K562 (cell line): ENCODE results near the gene VDAC1. TPM values are rescaled to one million over a fixed set of nuclear protein-coding genes. Genes with fewer than 3 reads are reported as not detected.

Experiments
- ATAC-seq: fragments of 200-7000 bp; cut with Tn5 transposase; 3 replicates; pipeline ENCODE4 v1.9.1; 2020; ENCODE audit warnings: moderate library complexity
- BruUV-seq: library from RNA; stranded (reverse); fragments of 400-500 nt; replicated peaks from 2 replicates; lab custom pipeline; 2021; lab: Mats Ljungman, UMichigan
- CTCF ChIA-PET: fragments of 300-600 bp; formaldehyde crosslinking; extraction: SDS; loops from one replicate; lab custom pipeline; 2021; ENCODE audit warnings: low intra/inter-chr PET ratio; lab: Yijun Ruan, JAX
- POLR2A ChIA-PET: fragments of 300-600, 350-650 bp; sonication (Branson Sonifier 250); formaldehyde crosslinking; extraction: SDS; loops from one replicate; lab custom pipeline; 2021; ENCODE audit warnings: antibody characterized with exemption, inconsistent platforms; lab: Yijun Ruan, JAX
- DNase-seq, 4 experiments: peaks; one replicate each; pipeline versions ENCODE4 v3.0.0 to v3.0.0-alpha.2; 2011 to 2018; ENCODE audit warnings: low spot score in 3 of 4, mixed read lengths in 3 of 4; ENCODE audit errors: extremely low read depth in 1 of 4
- FAIRE-seq: peaks from 2 replicates; lab custom pipeline; 2011; peaks lifted over from hg19 to GRCh38; lab: Jason Lieb, UNC
- H2AFZ ChIP-seq: 2 replicates; pipeline ENCODE4 v1.6.0; 2011; ENCODE audit warnings: low read depth, low read length, control low read depth, inconsistent platforms
- H3K27ac ChIP-seq: fragments of 200-600 bp; 3 replicates; pipeline ENCODE4 v1.8.0; 2011; ENCODE audit warnings: low read depth, mild to moderate bottlenecking, control low read depth, inconsistent platforms, low read length, moderate library complexity, mixed read lengths; ENCODE audit errors: extremely low read depth
- H3K27me3 ChIP-seq, 2 experiments: fragments of 300-600 bp in 1 of 2; 2 replicates in 1 of 2; 3 replicates in 1 of 2; pipeline versions ENCODE4 v1.6.0 to v1.8.0; 2011; ENCODE audit warnings: inconsistent platforms in 2 of 2, low read length in 2 of 2, mild to moderate bottlenecking in 1 of 2, mixed read lengths in 1 of 2, moderate library complexity in 1 of 2; ENCODE audit not compliant: control insufficient read depth in 2 of 2, insufficient read depth in 2 of 2
- H3K36me3 ChIP-seq: fragments of 300-600 bp; 3 replicates; pipeline ENCODE4 v1.8.0; 2011; ENCODE audit warnings: mild to moderate bottlenecking, low read length, inconsistent platforms; ENCODE audit not compliant: control insufficient read depth, insufficient read depth
- H3K4me1 ChIP-seq, 2 experiments: fragments of 200-600 bp in 1 of 2; replicated peaks in 1 of 2; 2 replicates in 1 of 2; 3 replicates in 1 of 2; pipeline versions ENCODE4 v1.5.1 to v1.8.0; 2011; ENCODE audit warnings: inconsistent platforms in 2 of 2, low read length in 2 of 2, mild to moderate bottlenecking in 1 of 2, mixed read lengths in 1 of 2, moderate library complexity in 1 of 2; ENCODE audit not compliant: control insufficient read depth in 2 of 2, insufficient read depth in 2 of 2
- H3K4me2 ChIP-seq: 2 replicates; pipeline ENCODE4 v1.6.1; 2011; ENCODE audit warnings: low read length, control low read depth, inconsistent platforms, mixed read lengths; ENCODE audit not compliant: insufficient read depth
- H3K4me3 ChIP-seq: fragments of 200-600 bp; sonication (generic), shearing (Covaris generic); 2 replicates; pipeline ENCODE4 v1.5.1; 2016; ENCODE audit warnings: control low read depth, inconsistent platforms
- H3K79me2 ChIP-seq: fragments of 200-600 bp; 3 replicates; pipeline ENCODE4 v1.8.0; 2011; ENCODE audit warnings: low read length, inconsistent platforms; ENCODE audit not compliant: control insufficient read depth, insufficient read depth
- H3K9ac ChIP-seq, 2 experiments: 2 replicates each; pipeline versions ENCODE4 v1.6.0 to v1.6.1; 2011; ENCODE audit warnings: low read depth in 2 of 2, low read length in 2 of 2, control low read depth in 1 of 2, inconsistent platforms in 1 of 2, mild to moderate bottlenecking in 1 of 2, mixed read lengths in 1 of 2; ENCODE audit not compliant: insufficient read depth in 1 of 2
- H3K9me1 ChIP-seq: one replicate; pipeline ENCODE4 v1.6.0; 2011; ENCODE audit warnings: inconsistent platforms, mild to moderate bottlenecking, low read length, moderate library complexity; ENCODE audit not compliant: control insufficient read depth, insufficient read depth
- H3K9me3 ChIP-seq: replicated peaks from 2 replicates; pipeline ENCODE4 v1.5.1; 2011; ENCODE audit warnings: low read depth, low read length, inconsistent platforms; ENCODE audit not compliant: control insufficient read depth, insufficient read depth
- H4K20me1 ChIP-seq: replicated peaks from 2 replicates; pipeline ENCODE4 v1.6.1; 2011; ENCODE audit warnings: low read length, inconsistent platforms, mixed read lengths; ENCODE audit not compliant: control insufficient read depth, insufficient read depth
- KDM5B ChIP-seq: fragments of 200-600 bp; sonication (generic); IDR thresholded peaks from 2 replicates; pipeline ENCODE4 v1.6.1; 2012; ENCODE audit warnings: low read depth, mild to moderate bottlenecking, moderate library complexity, low read length, control low read depth, inconsistent platforms; ENCODE audit not compliant: insufficient replicate concordance
- RBFOX2 ChIP-seq: fragments of 200-400 bp; formaldehyde crosslinking; IDR thresholded peaks from 2 replicates; pipeline ENCODE4 v1.6.1; 2017; ENCODE audit warnings: low read depth, mild to moderate bottlenecking, low read length, moderate library complexity
- SUPT5H ChIP-seq: fragments of 450-650 bp; IDR thresholded peaks from 2 replicates; pipeline ENCODE4 v1.6.1; 2016
- ZNF347 ChIP-seq: fragments of 450-650 bp; formaldehyde crosslinking; IDR thresholded peaks from 2 replicates; pipeline ENCODE4 v1.4.0; 2020; ENCODE audit warnings: low read depth, mild to moderate bottlenecking, moderate library complexity
- WGBS: fragments of 100-300 bp; shearing (Covaris generic); methylation state at CpG from one replicate; pipeline ENCODE4 v1.1.6; 2016; ENCODE audit warnings: low coverage, mixed read lengths; ENCODE audit not compliant: insufficient coverage; ENCODE audit errors: missing lambda C conversion rate; 5-methylcytosine and 5-hydroxymethylcytosine counted together
- in situ Hi-C: fragments of 300-500 bp; cut with MboI; formaldehyde crosslinking; loops from 4 replicates; pipeline ENCODE4 v1.15.0; 2018; ENCODE audit warnings: inconsistent platforms, mixed read lengths
- intact Hi-C: fragments of 100-400 bp; cut with micrococcal nuclease; formaldehyde crosslinking; loops from 2 replicates; pipeline ENCODE4 v1.14.2; 2022
- polyA plus RNA-seq, 8 experiments: library from polyadenylated mRNA; depleted of rRNA in 4 of 8; stranded (reverse) in 5 of 8; unstranded in 3 of 8; fragments of >200 nt; fragmentation: Nextera tagmentation in 2 of 8; fragmentation: Illumina TruSeq in 1 of 8; extraction: Ambion mirVana in 2 of 8; extraction: Trizol in 1 of 8; gene quantifications; 2 replicates each; pipeline versions ENCODE4 v1.2.1 to v1.2.3, GENCODE V29; 2011 to 2014; ENCODE audit warnings: inconsistent platforms in 1 of 8, missing spikeins in 1 of 8
- total RNA-seq, 7 experiments: library from RNA; depleted of rRNA in 6 of 7; stranded (reverse); fragments of >200 nt in 6 of 7; fragmentation: Illumina TruSeq in 2 of 7; extraction: Trizol in 2 of 7; gene quantifications; 2 replicates each; pipeline versions ENCODE4 v1.2.1 to v1.2.3, GENCODE V29; 2011 to 2021; ENCODE audit warnings: low replicate concordance in 1 of 7

The VDAC1 gene
- total and polyA plus RNA-seq, 9 of the 15 experiments (the other 6 are each of a cell fraction or from before 2014, with no cell fraction given): 168 to 366 (median 293) TPM

DNA sequence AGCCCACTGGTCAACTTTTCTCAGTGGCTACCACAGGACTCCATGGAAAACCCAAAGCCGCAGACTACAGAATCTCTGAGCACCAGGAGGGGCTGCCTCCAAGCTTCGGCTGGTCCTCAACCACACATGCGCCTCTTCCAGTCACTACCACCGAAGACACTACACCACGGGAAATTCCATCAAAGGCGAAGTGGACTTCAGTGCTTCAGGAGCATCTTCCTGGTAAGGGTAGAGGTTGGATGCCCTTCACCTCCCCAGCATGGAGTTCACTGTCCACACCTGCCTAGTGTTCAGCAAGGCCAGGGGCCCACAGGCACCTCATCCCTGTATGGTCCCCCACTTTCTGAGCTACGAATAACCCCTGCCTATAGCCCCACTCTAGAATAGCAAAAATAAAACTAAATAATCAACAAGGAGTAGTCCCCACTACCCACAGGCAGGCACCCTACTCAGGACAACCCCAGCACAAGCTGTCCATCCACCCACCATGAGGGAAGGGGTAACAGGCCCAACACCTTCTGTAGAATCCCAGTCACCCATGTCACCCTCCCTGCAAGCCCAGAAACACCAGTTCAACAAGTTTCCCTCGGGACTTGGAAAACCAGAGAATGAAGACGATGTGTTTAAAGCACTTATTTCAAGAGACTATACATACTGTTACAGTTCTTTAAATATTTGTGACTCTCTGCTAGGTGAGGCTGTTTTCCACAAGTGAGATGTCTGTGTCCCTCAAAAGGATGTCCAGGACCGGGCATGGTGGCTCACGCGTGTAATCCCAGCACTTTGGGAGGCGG is 2.6 kb downstream of the VDAC1 start:
- peak overlapping the region; percentile 94 to 99; a peak in 3 of 4 replicates for H3K9ac ChIP-seq
- H3K4me3 ChIP-seq: peak overlapping the region; percentile 99; the same call in 1 of the 2 replicates
- intact Hi-C loops: no loop called here
- peaks cover 28 to 51% of the 10 kb centered on the region in 2 experiments; a peak in 4 of 5 replicates for H3K4me1 ChIP-seq
- TF ChIP-seq KDM5B (peak; percentile 21), ZNF347 (CRISPR knock-in tag) (no peak), SUPT5H (no peak), RBFOX2 (0 out of 2 replicates have a peak, but pooled peaks have one; percentile 6)
- H3K4me2 ChIP-seq: peak overlapping the region; percentile 88
- DNase-seq: no peak
- H3K79me2 ChIP-seq: peaks cover 88% of the 10 kb centered on the region
- ChIA-PET CTCF (no interaction called here), POLR2A (interaction anchor here (0.6 to 1.0 kb wide), 4 partner anchors 10 to 1424 kb away, joined by 3 to 4 read pairs (median 4); no protein-coding TSS in a partner anchor)
- WGBS: 89% methylated on average over 13 of the region's 13 CpGs
- H2AFZ ChIP-seq: no peak overlapping the region
- peaks cover 44% of the 10 kb centered on the region for H3K36me3 ChIP-seq
- H3K9me1 ChIP-seq: peaks cover 6% of the 10 kb centered on the region
- in situ Hi-C loops: no loop called here
- no peak for FAIRE-seq
- no peaks in the 10 kb centered on the region for H3K9me3 ChIP-seq
- H3K27me3 ChIP-seq: no peaks in the 10 kb centered on the region
- peaks cover 36% of the 10 kb centered on the region for H4K20me1 ChIP-seq
- peak overlapping the region; percentile 46; the same call in 2 of the 3 replicates for H3K27ac ChIP-seq
- no TSS peak for BruUV-seq
- ATAC-seq: no peak
